Measurements from ENCODE around the gene GRB10.
"Not testable (repeated sequence)": the region's sequence is repeated elsewhere in the genome, so short reads cannot be mapped to it uniquely, and the experiment has no call there.

The GRB10 gene

GRCh38 chr7:50743893-50744292, 38.8 kb downstream of the GRB10 start:
- no peak for DNase-seq (ENCODE audit: low read depth in 2 of 2)

- no peak for DNase-seq (ENCODE audit: low read depth in 2 of 2)
These were observed 39.7 kb downstream of the GRB10 start for GRCh38 chr7:50743016-50743415.

- DNase-seq (ENCODE audit: low read depth in 2 of 2) = no peak
These were observed 40.3 kb downstream of the GRB10 start for GRCh38 chr7:50742401-50742800.

DNA sequence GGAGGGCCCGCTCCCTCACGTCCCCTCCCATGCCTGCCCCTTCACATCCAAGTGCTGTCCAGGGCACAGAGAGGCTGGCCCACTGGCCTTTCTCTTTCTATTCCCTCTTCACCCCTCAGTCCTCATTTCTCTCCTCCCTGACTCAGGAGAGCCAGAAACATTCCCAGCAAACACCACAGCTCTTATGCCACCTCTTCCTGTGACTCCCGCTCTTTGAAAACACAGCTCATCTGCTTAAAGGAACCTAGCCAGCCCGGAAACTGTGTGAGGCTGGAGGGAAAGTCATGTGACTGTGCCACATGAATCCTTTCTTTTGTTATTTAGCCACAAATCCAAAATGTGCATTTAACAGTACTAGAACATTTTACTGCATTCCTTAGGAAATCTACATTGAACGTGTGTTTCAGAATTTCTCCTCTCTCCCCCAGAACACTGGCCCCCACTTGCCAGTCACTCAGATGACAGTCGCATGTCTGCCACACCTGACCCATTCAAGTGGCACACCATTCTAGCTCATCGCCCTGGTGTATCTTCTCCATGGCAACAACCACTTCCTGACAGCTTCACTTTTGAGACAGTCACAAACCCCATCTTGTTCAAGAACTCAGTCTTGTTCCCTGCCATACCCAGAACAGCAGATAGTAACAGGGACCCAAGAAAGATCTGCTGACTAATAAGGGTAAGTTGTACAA, 42.8 kb downstream of the GRB10 start:
- DNase-seq (ENCODE audit: low read depth in 2 of 2) = peak; percentile 16 to 36

- no peak for DNase-seq (ENCODE audit: low read depth in 2 of 2)
These were observed 43.8 kb downstream of the GRB10 start for GRCh38 chr7:50738932-50739331.

DNA sequence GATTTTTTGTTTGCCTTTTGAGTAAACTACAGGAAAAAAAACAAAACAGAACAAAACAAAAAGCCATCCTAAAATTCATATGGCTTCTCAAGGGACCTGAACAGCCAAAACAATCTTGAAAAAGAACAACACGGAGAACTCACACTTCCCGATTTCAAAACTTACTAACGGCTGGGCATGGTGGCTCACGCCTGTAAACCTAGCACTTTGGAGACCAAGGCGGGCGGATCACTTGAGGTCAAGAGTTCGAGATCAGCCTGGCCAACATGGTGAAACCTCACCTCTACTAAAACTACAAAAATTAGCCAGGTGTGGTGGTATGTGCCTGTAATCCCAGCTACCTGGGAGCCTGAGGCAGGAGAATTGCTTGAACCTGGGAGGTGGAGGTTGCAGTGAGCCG, 46.9 kb downstream of the GRB10 start:
- not testable (repeated sequence) for DNase-seq (ENCODE audit: low read depth in 2 of 2)

DNA sequence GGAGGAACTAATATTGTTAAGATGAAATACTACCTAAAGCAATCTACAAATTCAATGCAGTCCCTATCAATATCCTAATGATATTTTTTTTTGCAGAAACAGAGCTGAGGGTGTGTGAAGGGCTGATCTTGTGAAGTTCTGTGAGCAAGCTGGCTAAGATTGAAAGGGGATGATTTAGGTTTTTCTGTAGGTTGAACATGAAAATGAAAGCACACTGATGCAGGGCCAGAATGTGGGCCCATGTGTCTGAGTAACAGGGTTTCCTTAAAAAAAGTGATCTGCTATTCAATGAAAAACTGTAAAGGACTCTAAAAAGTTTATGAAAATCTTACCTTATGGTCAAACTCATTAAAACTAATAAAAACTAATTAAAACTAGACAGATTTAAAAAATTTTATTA, 47.4 kb downstream of the GRB10 start:
- no peak for DNase-seq (ENCODE audit: low read depth in 2 of 2)

DNA sequence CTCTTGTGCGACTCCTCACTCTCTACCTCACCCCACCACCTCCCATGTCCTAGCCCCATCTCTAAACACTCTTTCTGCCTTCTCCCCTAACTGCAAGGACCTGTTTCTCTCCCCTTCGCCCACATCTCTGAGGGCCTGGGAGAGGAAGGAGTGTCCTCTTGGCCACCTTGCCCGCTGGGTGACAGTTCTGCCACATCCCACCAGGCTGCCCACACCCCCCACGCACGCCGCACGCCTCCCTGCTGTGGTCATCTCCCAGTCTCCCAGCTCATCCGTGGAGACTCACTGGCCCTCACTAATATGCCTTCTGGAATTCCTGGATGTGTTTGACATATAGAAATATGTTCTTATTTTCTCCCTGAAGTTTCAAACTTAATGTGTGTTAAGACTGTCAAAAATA, 48.5 kb downstream of the GRB10 start:
- DNase-seq (ENCODE audit: low read depth in 2 of 2) = no peak

DNA sequence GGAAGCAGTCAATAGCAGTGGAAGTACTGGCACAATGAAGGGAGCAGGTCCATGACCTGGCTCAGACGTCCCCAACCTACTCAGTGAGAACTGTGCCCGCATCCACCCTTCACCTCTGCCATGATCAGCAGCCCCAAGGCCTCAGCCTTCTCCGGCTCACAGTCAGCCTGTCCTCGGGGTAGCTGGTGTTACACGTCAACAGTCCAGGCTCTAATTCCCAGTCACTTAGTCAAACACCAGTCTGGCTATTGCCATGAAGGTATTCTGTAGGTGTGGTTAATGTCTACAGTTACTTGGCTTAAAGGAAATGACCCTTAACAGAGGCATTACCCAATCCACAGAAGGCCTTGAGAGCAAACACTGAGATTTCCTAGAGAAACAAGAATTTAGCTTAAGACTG, 49.1 kb downstream of the GRB10 start:
- no peak for DNase-seq (ENCODE audit: low read depth in 2 of 2)

DNA sequence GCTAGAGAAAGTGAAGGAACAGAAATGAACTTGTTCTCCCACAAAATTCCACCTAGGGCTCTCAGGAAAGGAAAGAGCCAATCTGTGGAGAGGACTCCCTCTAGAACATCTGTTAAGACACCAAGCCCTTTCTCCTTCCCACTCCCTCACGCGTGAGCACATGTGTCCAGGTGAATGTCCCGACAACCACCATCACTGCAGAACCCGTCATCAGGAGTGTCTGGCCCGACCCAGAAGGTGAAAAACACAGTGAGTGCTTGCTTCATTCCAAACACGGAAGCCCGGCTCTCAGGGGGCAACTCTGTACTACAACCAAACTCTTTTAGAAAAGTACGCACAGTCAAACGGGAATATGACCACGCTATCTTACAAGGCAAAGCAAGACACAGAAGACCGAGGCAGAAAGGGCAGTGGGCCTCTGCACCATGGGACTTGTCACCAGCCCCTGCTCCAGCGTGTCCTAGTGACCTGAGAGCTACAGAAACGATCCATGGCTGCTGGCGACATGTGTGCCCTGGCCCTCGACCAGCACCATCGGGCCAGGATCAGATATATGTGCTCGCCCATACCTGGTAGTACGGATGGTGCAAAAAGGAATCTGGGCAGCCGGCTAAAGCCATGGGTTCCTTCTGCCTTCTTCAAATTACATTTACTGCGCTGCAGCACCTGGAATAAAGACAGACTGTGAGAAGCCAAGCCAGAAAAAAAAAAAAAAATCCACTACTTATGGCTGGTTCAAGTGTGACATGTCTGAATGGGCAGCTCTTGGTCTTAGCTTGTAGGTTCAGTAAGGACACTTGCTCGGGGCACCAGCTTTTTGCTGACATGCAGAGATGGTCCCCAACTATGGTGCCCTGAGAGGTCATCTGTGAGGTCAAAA, 50.8 kb downstream of the GRB10 start:
- no peak for DNase-seq (ENCODE audit: low read depth in 2 of 2)

GRCh38 chr7:50730446-50731400, 52.0 kb downstream of the GRB10 start:
- no peak for DNase-seq (ENCODE audit: low read depth in 2 of 2)

DNA sequence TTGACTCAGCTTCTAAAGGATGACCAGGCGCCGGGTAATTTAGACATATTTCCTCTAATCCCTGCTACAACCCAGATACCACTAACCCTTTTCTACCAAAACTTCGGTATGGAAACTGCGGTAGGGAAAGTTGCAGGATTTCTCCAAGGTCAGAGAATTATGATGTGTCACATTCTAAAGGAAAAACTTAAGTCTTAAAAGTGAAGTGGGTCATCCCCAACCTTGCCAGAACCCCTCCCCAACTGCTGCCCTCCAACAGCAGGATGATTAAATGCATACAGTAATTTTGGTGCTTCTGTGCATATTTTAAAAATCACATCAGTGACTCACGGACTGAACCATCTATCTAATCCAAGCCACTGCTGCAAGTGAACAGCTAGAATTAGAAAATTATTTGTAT, 52.7 kb downstream of the GRB10 start:
- DNase-seq (ENCODE audit: low read depth in 2 of 2) = no peak

GRCh38 chr7:50728184-50728583, 54.5 kb downstream of the GRB10 start:
- DNase-seq (ENCODE audit: low read depth in 2 of 2) = no peak

DNA sequence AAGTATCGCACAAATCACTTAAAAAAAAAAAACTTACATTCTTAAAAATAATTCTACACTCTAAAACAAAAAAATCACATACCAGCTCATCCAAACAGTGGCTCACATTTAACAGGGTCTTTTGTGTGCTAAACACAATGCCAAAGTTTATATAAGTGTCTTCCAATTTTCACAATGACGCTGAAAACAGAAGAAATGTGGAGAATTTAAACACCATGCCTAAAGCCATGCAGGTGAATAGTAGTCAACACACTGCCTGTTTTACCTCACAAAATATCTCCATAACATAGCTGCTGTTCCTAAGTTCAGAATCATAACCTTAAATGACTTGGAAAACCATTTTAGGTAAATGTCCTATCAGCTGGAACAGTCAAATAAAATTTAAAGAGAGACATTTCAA, 55.0 kb downstream of the GRB10 start:
- DNase-seq (ENCODE audit: low read depth in 2 of 2) = no peak

DNA sequence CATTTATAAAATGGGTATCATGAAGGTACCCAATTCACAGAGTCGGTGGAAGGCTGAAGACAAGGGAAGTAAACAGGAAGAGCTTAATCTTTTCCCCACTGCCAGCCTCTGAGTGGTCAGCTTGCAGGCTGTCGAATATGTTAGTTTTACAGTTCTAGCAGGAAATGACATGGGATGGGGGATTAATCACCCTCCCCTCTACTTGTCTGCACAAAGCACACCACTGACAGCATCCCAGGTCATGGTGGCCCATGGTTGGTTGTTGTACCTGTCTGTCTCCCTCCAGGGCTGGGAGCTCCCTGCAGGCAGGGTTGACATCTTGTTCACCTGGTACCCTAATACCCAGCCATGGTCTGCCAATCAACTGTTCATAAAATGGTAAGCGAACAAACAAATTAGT, 55.6 kb downstream of the GRB10 start:
- no peak for DNase-seq (ENCODE audit: low read depth in 2 of 2)

DNA sequence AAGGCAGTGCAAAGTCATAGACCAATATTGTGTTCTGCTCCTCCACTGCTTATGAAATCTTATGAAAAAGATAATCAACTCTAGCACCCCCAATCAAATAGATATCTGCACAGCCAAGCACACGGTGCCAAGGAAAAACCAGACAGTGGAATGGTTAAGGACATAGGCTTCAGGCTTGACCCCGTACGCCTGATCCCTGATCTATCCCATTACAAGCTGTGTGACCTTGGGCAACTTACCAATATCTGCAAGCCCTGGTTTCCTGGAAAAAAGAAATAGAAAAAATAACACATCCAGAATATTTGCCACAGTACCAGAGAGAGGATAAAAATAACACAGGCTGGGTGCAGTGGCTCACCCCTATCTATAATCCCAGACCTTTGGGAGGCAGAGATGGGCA, 56.9 kb downstream of the GRB10 start:
- no peak for DNase-seq (ENCODE audit: low read depth in 2 of 2)

GRCh38 chr7:50724526-50725520, 57.9 kb downstream of the GRB10 start:
- DNase-seq (ENCODE audit: low read depth in 2 of 2) = no peak

GRCh38 chr7:50723888-50724287, 58.8 kb downstream of the GRB10 start:
- DNase-seq (ENCODE audit: low read depth in 2 of 2) = no peak

- no peak for DNase-seq (ENCODE audit: low read depth in 2 of 2)
These were observed 59.5 kb downstream of the GRB10 start for GRCh38 chr7:50723173-50723572.

- DNase-seq (ENCODE audit: low read depth in 2 of 2) = no peak
These were observed 60.9 kb downstream of the GRB10 start for GRCh38 chr7:50721661-50722259.

Data from activated CD8-positive, alpha-beta memory T cell treated with anti-CD3 and anti-CD28 coated beads for 4 hours (primary cell).